Measurements from ENCODE around the gene PCMTD2. TPM values are rescaled to one million over a fixed set of nuclear protein-coding genes. Genes with fewer than 3 reads are reported as not detected.

The PCMTD2 gene
- total RNA-seq, 2 donors from 2014 or later, result 55.9 to 113 TPM

DNA sequence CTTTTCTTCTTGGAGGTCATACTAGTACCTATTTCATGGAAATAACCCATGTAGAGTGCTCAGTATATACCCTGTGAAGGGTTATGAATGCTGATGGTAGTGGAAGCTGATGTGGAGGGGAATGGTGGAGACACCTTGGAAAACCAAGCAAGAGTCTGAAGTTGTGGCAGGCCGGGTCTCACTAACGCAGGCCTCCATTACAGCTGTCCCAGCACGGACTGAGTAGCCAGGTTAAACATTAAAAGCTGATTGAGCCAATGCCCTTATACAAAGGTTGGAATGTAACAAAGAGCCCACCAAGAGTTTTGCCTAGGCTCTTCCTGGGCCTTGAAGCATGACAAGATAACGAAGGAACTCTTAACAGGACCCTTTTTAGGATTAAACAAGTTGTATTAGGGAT, 2.1 kb upstream of the PCMTD2 start:
- H3K27ac ChIP-seq, result no peak overlapping the region
- DNase-seq (ENCODE audit: low spot score), result no peak
- no peaks in the 10 kb centered on the region for H3K9me3 ChIP-seq
- TF ChIP-seq, protein P1, sequence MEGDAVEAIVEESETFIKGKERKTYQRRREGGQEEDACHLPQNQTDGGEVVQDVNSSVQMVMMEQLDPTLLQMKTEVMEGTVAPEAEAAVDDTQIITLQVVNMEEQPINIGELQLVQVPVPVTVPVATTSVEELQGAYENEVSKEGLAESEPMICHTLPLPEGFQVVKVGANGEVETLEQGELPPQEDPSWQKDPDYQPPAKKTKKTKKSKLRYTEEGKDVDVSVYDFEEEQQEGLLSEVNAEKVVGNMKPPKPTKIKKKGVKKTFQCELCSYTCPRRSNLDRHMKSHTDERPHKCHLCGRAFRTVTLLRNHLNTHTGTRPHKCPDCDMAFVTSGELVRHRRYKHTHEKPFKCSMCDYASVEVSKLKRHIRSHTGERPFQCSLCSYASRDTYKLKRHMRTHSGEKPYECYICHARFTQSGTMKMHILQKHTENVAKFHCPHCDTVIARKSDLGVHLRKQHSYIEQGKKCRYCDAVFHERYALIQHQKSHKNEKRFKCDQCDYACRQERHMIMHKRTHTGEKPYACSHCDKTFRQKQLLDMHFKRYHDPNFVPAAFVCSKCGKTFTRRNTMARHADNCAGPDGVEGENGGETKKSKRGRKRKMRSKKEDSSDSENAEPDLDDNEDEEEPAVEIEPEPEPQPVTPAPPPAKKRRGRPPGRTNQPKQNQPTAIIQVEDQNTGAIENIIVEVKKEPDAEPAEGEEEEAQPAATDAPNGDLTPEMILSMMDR (IDR thresholded peaks at IDR 0.05), result no peak
- H3K4me1 ChIP-seq (ENCODE audit: control insufficient read depth in 1 of 2, low read depth in 2 of 2), result peaks cover 6 to 23% of the 10 kb centered on the region in 2 donors
- no peaks in the 10 kb centered on the region for H3K27me3 ChIP-seq (replicated peaks; ENCODE audit: insufficient read depth)
- ATAC-seq (ENCODE audit: insufficient number of reproducible peaks, low FRiP score, low read depth), result no peak
- H3K36me3 ChIP-seq, result no peaks in the 10 kb centered on the region
- H3K4me3 ChIP-seq, result no peak overlapping the region

GRCh38 chr20:64254156-64254555, 1.4 kb upstream of the PCMTD2 start:
- Histone ChIP-seq H3K27me3 (replicated peaks; ENCODE audit: insufficient read depth) (no peaks in the 10 kb centered on the region), H3K4me1 (ENCODE audit: control insufficient read depth in 1 of 2, low read depth in 2 of 2) (peaks cover 6 to 23% of the 10 kb centered on the region in 2 donors), H3K4me3 (no peak overlapping the region), H3K36me3 (no peaks in the 10 kb centered on the region), H3K27ac (no peak overlapping the region), H3K9me3 (no peaks in the 10 kb centered on the region)
- TF ChIP-seq, protein P1 (IDR thresholded peaks at IDR 0.05), result no peak
- DNase-seq (ENCODE audit: low spot score), result no peak
- no peak for ATAC-seq (ENCODE audit: insufficient number of reproducible peaks, low FRiP score, low read depth)

DNA sequence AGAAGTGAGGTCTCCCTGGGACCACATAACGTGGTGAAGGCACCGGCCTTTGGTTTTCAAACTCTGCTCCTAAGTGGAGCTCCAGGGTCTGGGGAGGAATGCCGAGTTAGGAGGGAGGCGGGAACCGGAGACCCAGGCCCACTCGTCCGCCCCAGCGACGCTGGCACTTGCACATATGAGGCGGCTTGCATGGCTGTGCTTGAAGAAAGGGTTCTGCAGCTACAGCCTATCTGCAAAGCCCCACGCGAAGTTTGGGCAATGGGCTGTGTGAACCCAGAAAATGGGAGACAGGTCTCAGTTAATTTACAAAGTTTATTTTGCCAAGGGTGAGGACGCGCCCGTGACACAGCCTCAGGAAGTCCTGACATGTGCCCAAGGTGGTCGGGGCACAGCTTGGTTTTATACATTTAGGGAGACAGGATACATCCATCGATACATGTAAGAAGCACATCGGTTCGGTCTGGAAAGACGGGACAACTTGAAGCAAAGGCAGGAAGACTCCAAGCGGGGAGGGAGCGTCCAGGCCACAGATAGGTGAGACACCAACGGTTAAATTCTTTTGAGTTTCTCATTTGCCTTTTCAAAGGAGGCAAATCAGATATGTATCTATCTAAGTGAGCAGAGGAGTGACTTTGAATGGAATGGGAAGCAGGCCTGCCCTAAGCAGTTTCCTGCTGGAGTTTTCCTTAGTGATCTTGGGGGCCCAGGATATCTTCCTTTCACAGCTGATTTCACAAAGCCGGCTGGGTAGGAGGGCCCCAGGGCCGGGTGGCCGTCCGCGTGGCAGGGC, 782 bp upstream of the PCMTD2 start:
- H3K36me3 ChIP-seq, result no peaks in the 10 kb centered on the region
- no peak for ATAC-seq (ENCODE audit: insufficient number of reproducible peaks, low FRiP score, low read depth)

DNA sequence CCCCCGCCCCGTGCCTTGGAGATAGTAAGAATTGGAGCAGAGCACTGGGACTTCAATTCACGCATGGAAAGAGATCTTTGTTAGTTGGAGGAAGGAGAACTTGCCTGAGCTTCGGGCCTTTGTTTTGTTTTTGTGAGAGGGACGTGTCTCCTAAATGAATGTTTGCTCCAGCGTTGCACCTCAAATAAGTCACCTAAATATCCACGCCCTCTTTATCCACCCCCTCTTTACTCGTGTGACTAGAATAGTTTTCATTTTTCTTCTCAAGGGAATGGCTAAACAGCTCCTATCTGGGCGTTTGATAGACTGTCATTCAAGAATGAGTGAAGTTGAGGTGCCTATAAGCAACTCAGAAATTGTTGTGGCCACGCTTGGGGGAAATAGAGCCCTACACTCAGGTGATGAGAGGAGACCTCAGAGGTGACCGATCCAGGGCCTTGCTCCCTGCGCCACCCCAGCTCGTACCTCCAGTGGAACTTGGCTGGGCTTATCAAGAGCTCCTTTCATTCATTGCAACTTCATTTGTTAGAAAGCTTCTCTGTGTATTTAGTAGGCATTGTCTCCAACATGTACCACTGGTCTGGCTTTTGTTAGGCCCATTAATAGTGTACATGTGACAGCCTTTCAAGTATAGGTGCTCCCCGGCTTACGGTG, 861 bp downstream of the PCMTD2 start:
- TF ChIP-seq, protein P1 (IDR thresholded peaks at IDR 0.05), result no peak
- Histone ChIP-seq H3K36me3 (no peaks in the 10 kb centered on the region), H3K4me3 (peak overlapping the region; percentile 97), H3K9me3 (no peaks in the 10 kb centered on the region), H3K4me1 (ENCODE audit: control insufficient read depth in 1 of 2, low read depth in 2 of 2) (peaks cover 11 to 35% of the 10 kb centered on the region in 2 donors), H3K27ac (peak overlapping the region; percentile 74), H3K27me3 (replicated peaks; ENCODE audit: insufficient read depth) (no peaks in the 10 kb centered on the region)
- DNase-seq (ENCODE audit: low spot score) (no peak), ATAC-seq (ENCODE audit: insufficient number of reproducible peaks, low FRiP score, low read depth) (no peak)

More for the DNA sequence above, 782 bp upstream of the PCMTD2 start:
- Histone ChIP-seq H3K27me3 (replicated peaks; ENCODE audit: insufficient read depth) (no peaks in the 10 kb centered on the region), H3K4me1 (ENCODE audit: control insufficient read depth in 1 of 2, low read depth in 2 of 2) (peaks cover 6 to 23% of the 10 kb centered on the region in 2 donors), H3K4me3 (peak overlapping the region; percentile 97), H3K9me3 (no peaks in the 10 kb centered on the region), H3K27ac (peak overlapping the region; percentile 74)
- TF ChIP-seq, protein P1 (IDR thresholded peaks at IDR 0.05), result no peak
- no peak for DNase-seq (ENCODE audit: low spot score)

DNA sequence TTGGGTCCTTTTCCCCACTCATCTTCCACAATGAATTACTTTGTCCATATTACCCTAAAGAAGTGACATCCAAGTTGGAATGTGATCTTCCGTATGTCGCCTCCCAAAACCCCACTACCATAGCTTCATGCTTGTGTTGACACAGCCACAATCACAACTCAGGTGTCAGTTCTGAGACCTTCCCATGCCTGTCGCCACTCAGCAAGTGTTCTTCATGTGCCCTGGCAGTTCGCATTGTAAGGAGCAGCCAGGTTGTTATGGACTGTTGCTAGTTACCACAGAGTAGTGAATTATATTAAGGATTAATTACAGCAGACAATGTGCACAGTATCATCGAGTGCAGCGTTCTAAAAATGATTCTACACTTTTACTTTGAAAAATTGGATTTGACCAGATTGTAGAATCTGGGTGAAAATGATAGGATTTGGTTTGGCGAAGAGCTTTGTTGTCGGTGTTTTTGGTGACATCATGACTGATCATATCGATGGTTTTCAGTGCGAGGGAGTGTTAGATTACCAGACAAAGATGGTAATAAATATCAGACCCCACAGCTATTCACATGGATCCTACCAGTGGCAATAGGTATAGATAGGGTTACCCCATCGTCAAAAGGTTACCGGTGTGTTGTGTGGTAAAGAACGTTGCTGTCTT, 1.7 kb downstream of the PCMTD2 start:
- H3K36me3 ChIP-seq, result no peaks in the 10 kb centered on the region
- TF ChIP-seq, protein P1 (IDR thresholded peaks at IDR 0.05), result no peak
- no peaks in the 10 kb centered on the region for H3K27me3 ChIP-seq (replicated peaks; ENCODE audit: insufficient read depth)
- H3K9me3 ChIP-seq, result no peaks in the 10 kb centered on the region
- ATAC-seq (ENCODE audit: insufficient number of reproducible peaks, low FRiP score, low read depth), result no peak
- H3K27ac ChIP-seq, result no peak overlapping the region
- H3K4me3 ChIP-seq, result no peak overlapping the region
- no peak for DNase-seq (ENCODE audit: low spot score)
- H3K4me1 ChIP-seq (ENCODE audit: control insufficient read depth in 1 of 2, low read depth in 2 of 2), result peaks cover 11 to 36% of the 10 kb centered on the region in 2 donors
